GM12892 (cell line): ENCODE data around the gene CHMP4B. TPM values are rescaled to one million over a fixed set of nuclear protein-coding genes. Genes with fewer than 3 reads are reported as not detected.

Experiments
- DNase-seq: peaks from one replicate; pipeline ENCODE4 v3.0.0; 2011; ENCODE audit not compliant: insufficient read length
- FAIRE-seq: peaks from 2 replicates; lab custom pipeline; 2011; peaks lifted over from hg19 to GRCh38; lab: Jason Lieb, UNC
- POLR2A ChIP-seq: IDR thresholded peaks from 2 replicates; pipeline ENCODE4 v1.6.1; 2011; ENCODE audit warnings: low read depth, low read length, control low read depth
- POLR2AphosphoS5 ChIP-seq: IDR thresholded peaks from 2 replicates; pipeline ENCODE4 v1.6.1; 2011; ENCODE audit warnings: low read depth, low read length, control low read depth
- TAF1 ChIP-seq: IDR thresholded peaks from 2 replicates; pipeline ENCODE4 v1.6.1; 2011; ENCODE audit warnings: low read depth, mild to moderate bottlenecking, control low read depth, low read length, borderline replicate concordance
- polyA plus RNA-seq: library from polyadenylated mRNA; unstranded; fragments of >200 nt; gene quantifications from one replicate; pipeline ENCODE4 v1.2.1, GENCODE V29; 2012; ENCODE audit warnings: missing spikeins, inconsistent platforms; ENCODE audit not compliant: missing spikeins

CHMP4B gene, protein sequence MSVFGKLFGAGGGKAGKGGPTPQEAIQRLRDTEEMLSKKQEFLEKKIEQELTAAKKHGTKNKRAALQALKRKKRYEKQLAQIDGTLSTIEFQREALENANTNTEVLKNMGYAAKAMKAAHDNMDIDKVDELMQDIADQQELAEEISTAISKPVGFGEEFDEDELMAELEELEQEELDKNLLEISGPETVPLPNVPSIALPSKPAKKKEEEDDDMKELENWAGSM
- 62.7 TPM for polyA plus RNA-seq

DNA sequence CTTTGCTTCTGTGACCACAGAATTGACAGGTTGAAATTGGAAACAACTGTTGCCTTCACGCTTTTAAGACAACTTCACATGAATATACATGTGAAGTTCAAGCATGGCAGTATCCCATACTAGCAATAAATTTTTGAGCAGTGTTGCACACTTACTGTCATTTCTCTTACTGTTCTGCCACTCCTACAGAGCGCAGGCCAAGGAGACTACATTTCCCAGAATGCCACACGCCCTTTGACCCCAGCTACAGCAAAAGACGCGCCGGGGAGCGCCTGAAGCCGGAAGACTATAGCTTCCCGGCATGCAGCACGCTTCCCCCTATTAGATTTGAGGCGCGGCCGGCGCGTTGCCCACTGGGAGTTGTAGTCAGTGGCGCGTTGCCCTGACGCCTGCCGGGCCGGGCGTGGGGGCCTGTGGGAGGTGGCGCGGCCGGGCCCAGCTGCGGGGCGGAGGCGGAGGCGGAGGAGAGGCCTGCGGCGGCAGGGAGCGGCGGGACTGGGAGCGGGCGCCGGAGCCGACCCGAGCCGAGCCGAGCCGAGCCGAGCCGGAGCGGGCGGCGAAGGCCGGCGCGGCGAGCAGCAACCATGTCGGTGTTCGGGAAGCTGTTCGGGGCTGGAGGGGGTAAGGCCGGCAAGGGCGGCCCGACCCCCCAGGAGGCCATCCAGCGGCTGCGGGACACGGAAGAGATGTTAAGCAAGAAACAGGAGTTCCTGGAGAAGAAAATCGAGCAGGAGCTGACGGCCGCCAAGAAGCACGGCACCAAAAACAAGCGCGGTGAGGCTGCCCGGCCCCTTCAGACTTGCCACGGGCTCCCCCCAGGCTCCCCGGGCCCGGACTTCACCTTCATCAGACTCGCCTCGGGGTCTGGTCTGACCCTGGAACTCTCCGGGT lies at the start of gene CHMP4B:
CHMP4B (plus strand) TSS at position 464 of the 891 bp plus-strand sequence; CDS start at position 585, 121 bp downstream.
- DNase-seq (peak; percentile 95), FAIRE-seq (peak; percentile 96)
- TF ChIP-seq TAF1 (peak; percentile 37; the same call in 1 of the 2 replicates), POLR2A (peak; percentile 70; the same call in 1 of the 2 replicates), POLR2AphosphoS5 (no peak)

GRCh38 chr20:33761698-33762250 lies 49.4 kb upstream of the CHMP4B start:
- FAIRE-seq (no peak), DNase-seq (no peak)
- TF ChIP-seq TAF1 (no peak), POLR2AphosphoS5 (no peak), POLR2A (no peak)

DNA sequence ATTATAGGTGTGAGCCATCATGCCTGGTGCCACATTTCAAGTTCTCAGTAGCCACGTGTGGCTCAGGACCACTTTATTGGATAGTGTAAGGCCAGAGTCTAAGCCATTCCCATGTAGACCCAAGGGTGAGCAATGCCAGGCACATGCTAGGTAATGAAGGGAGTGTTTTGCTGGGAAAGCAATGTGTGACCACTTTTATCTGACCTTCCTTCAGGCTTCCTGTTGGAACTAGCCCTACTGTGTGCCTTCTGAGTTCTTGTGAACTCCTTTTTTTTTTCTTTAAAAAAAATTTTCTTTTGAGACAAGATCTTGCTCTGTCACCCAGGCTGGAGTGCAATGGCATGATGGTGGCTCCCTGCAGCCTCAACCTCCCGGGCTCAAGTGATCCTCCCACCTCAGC lies 46.0 kb upstream of the CHMP4B start:
- FAIRE-seq = no peak
- TF ChIP-seq POLR2A (no peak), TAF1 (no peak), POLR2AphosphoS5 (no peak)

DNA sequence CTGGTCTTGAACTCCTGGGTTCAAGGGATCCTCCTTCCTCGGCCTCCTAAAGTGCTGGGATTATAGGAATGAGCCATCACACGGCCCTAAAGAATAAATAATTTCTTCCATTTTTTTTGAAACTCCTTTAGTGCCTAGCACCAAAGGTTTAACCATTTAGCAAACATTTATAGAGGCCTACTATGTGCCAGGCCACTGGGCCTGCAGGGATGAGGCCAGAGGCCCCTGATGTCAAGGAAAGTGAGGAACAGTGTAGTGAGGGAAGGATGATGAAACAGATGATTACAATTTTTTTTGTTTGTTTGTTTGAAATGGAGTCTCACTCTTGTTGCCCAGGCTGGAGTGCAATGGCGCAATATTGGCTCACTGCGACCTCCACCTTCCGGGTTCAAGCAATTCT lies 45.6 kb upstream of the CHMP4B start:
- no peak for TF ChIP-seq POLR2A
- TF ChIP-seq POLR2AphosphoS5 = no peak
- TF ChIP-seq TAF1 = no peak
- FAIRE-seq (no peak), DNase-seq (no peak)

More for the DNA sequence above, 46.0 kb upstream of the CHMP4B start:
- no peak for DNase-seq

DNA sequence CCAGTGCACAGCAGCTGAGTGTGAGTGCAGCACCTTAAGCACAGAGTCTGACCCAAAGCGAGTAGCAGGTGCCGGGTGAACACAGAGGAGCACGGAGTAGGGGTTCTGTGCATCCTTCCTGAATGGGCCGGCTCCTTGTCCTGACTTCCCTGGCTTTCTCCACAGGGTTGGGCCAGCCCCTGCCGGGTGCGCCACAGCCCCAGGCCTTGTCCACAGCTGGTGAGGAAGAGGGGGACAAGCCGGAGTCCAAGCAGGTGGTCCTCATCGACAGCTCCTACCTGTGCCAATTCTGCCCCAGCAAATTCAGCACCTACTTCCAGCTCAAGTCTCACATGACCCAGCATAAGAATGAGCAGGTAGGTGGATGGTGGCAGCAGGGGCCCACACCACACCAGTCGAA lies 44.5 kb upstream of the CHMP4B start:
- FAIRE-seq = no peak
- TF ChIP-seq POLR2AphosphoS5 (no peak), POLR2A (no peak), TAF1 (no peak)
- no peak for DNase-seq

- no peak for TF ChIP-seq TAF1
- no peak for TF ChIP-seq POLR2A
- no peak for TF ChIP-seq POLR2AphosphoS5
- FAIRE-seq (no peak), DNase-seq (no peak)
These were observed 43.4 kb upstream of the CHMP4B start for GRCh38 chr20:33767777-33768138.

GRCh38 chr20:33769043-33769442 lies 42.1 kb upstream of the CHMP4B start:
- no peak for DNase-seq
- FAIRE-seq = no peak

GRCh38 chr20:33770005-33770404 lies 41.1 kb upstream of the CHMP4B start:
- no peak for TF ChIP-seq POLR2A
- TF ChIP-seq POLR2AphosphoS5 = no peak
- no peak for TF ChIP-seq TAF1
- FAIRE-seq (no peak), DNase-seq (no peak)

More at GRCh38 chr20:33769043-33769442, 42.1 kb upstream of the CHMP4B start:
- no peak for TF ChIP-seq POLR2AphosphoS5

GRCh38 chr20:33771938-33772337 lies 39.2 kb upstream of the CHMP4B start:
- FAIRE-seq (no peak), DNase-seq (no peak)
- TF ChIP-seq POLR2A = no peak
- TF ChIP-seq TAF1 = no peak
- TF ChIP-seq POLR2AphosphoS5 = no peak

GRCh38 chr20:33772439-33772838 lies 38.7 kb upstream of the CHMP4B start:
- no peak for FAIRE-seq
- TF ChIP-seq POLR2AphosphoS5 (no peak), POLR2A (no peak), TAF1 (no peak)
- no peak for DNase-seq

DNA sequence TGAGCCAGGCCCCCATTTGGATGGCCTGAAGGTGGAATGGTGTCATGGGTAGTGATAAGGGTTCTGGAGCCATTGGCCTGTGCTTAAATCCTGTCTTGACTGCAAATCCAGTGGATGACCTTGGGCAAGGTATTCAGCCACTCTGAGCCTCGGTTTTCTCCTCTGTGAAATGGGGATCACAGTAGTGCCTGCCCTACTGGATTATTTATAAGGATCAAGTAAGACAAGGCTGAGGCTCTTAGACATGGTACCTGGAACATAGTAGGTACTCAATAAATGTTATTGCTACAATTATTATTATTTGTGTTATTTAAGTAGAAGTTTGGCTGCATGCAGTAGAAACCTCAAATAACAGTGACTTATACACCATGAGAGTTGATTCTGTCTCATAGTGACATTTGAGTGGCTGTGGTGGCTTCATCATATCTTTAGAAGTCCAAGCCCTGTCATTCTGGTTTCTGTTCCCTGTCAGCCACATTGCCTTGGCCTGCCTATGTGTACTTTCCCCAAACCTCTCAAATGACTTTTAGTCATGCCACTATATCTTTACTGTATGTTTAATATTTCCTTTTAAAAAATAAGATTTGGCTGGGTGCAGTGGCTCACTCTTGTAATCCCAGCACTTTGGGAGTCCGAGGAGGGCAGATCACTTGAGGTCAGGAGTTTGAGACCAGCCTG lies 37.6 kb upstream of the CHMP4B start:
- FAIRE-seq (peak; percentile 83), DNase-seq (no peak)
- TF ChIP-seq POLR2AphosphoS5 = no peak
- no peak for TF ChIP-seq TAF1
- no peak for TF ChIP-seq POLR2A
